Measurements from ENCODE around the gene RILPL2.
"Not testable (repeated sequence)": the region's sequence is repeated elsewhere in the genome, so short reads cannot be mapped to it uniquely, and the experiment has no call there.

RILPL2 gene

DNA sequence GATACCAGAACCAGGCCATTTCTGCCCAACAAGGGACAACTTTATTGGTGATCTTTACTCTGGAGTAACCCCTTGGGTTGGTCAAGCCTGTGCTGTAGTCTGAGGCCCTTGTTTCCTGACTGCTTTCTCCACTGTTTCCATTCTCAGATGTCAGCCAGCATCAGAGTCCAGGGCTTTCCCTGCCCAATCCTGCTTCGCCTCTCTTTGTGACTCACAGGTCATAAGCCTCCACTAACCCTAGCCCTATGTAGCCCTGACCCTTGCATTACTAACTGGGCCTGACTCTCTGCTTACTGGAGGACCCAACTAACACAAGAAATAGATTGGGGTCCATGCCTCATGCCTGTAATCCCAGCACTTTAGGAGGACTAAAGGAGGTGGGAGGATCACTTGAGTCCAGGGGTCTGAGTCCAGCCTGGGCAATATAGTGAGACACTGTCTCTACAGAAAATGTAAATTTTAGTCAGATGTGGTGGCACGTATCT lies 12.8 kb upstream of the RILPL2 start:
- no peak for DNase-seq

DNA sequence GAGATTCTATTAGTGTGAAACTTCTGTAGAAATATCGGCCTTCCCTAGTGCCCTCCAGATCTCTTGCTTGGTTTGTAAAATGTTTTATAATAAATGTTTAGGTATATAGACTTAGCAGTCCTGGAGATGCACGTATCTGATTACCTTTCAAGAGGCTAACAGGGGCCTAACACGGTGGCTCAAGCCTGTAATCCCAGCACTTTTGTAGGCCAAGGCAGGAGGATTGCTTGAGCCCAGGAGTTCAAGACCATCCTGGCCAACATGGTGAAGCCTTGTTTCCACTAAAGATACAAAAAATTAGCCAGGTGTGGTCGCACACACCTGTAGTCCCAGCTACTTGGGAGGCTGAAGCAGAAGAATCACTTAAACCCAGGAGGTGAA lies 9.8 kb upstream of the RILPL2 start:
- no peak for DNase-seq

DNA sequence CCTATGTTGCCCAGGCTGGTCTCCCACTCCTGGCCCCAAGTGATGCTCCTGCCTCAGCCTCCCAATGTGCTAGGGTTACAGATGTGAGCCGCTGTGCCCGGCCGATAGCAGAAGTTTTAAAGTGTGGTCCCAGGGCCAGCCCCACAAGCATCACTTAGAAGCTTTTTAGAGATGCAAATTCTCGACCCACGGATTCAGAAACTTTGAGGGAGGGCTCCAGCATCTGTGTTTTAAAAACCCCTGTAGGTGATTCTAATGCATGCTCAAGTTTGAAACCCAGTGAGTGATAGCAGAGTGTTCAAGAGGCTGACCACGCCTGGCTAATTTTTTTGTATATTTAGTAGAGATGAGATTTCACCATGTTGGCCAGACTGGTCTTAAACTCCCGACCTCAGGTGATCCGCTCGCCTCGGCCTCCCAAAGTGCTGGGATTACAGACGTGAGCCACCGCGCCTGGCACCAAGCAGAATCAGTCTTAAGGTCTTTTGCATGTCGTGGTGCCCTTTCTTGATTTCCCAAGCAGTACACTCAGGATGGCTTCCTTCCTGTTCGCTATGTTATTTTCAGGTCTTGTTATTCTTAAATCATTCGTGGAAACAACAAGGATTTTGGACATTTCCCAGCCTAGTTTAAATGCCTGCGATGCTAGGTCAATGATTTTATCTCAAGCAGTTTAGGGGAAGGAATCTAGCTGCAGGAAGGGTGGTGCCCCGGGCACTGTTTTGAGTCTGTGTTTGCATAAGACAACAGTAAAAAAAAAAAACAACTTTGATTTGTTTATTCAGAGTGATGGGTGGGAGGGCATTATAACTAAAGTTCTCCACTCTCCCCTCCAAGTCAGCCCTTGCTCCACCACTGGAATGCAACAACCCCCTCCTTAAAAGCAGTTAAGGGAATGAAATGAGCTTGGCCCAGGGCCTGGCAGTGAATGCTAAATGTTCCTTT lies 9.2 kb upstream of the RILPL2 start:
- no peak for DNase-seq

DNA sequence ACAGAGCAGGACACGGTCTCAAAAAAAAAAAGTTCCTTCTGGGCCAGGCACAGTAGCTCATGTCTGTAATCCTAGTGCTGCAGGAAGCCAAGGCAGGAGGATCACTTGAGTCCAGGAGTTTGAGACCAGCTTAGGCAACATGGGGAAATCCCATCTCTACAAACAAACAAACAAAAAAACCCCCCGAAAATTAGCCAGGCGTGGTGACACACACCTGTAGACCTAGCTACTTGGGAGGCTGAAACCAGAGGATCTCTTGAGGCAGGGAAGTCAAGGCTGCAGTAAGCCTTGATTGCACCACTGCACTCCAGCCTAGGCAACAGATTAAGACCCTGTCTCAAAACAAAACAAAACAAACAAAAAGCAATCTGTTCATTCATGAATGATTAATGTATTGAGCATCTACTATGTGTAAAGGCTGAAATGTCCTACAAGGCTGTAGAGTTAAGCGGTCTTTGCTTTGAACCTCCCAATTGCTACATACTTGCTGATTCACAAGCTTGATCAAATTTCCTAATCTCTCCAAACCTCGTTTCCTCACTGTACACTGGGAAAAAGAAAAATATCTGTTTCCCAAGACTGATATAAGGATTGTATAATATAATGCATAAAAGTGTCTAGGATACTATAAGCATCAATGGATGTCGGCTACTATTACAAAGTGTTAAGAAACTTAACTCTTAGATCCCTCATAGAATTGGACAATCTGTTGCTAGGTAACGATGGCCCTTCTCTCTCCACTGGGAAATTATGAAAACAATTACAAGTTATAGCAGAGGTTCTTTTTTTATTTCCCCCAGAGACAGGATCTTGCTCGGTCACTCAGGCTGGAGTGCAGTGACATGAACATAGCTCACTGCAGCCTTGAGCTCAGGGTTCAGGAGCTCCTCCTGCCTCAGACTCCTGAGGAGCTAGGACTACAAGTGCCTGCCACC lies 7.9 kb upstream of the RILPL2 start:
- DNase-seq, result no peak

DNA sequence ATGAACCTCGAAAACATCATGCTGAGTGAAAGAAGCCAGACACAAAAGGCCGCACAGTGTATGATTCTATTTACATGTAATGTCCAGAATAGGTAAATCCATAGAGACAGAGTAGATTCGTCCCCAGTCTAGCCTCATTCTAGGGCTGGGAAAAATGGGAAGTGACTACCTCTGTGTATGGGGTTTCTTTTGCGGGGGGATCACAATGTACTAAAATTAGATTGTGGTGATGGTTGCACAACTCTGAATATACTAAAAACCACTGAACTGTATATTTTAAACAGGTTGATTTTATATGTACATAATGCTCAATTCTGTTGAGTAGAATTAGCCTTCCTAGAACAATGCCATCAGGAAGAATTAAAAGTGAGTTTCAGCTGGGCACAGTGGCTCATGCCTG lies 6.3 kb upstream of the RILPL2 start:
- DNase-seq, result no peak

DNA sequence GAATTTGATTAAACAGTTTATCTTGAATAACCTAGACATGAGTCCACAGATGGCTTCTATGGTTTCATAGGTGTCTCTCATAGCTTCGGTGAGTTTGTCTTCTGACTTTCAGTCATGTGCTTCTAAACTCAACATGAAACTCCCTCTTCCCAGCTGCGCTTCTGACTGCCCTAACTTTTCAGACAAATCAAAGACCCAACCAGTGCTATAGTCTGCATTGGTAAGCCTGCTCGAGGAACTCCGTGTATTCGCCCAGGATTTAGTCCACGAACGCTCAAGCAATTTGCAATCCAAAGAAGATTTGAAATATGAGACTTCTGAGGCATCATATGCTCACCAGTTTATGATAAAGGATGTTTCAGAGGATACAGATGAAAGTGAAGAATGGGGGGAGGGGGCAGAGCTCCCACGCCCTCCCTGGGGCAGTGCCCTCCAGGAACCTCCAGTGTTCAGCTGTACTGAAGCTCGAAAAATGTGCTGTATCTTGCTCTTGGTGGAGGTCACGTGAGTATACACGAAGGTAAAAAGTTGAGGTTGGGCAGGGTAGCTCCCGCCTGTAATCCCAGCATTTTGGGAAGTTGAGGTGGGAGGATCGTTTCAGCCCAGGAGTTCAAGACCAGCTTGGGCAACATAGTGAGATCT lies 5.2 kb upstream of the RILPL2 start:
- DNase-seq, result no peak

DNA sequence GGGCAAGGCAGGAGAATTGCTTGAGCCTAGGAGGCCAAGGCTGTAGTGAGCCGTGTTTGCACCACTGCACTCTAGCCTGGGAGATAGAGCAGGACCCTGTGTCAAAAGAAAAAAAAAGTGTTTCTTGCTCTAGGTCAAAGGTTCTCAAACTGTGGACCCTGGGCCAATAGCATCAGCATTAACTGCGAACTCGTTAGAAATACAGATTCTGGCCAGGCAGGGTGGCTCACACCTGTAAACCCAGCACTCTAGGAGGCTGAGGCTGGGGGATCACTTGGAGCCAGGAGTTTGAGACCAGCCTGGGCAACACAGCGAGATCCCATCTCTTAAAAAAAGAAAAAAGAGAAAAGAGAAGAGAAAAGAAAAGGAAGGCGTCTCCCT lies 858 bp downstream of the RILPL2 start:
- no peak for DNase-seq

DNA sequence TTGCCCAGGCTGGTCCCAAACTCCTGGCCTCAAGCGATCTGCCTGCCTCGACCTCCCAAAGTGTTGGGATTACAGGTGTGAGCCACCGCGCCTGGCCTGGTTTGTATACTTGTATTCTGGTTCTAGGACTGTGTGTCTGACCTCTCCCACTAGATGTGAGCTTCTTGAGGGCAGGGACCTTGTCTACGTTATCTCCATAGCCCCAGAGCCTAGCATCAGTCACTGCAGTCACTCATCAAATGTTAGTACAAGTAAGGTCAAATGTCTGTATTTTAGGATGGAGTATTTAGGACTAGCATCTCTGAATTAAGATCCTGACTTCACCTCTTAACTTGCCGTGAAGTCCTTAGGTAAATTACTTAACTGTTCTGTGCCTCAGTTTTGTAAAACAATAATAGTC lies 2.9 kb downstream of the RILPL2 start:
- DNase-seq, result no peak

DNA sequence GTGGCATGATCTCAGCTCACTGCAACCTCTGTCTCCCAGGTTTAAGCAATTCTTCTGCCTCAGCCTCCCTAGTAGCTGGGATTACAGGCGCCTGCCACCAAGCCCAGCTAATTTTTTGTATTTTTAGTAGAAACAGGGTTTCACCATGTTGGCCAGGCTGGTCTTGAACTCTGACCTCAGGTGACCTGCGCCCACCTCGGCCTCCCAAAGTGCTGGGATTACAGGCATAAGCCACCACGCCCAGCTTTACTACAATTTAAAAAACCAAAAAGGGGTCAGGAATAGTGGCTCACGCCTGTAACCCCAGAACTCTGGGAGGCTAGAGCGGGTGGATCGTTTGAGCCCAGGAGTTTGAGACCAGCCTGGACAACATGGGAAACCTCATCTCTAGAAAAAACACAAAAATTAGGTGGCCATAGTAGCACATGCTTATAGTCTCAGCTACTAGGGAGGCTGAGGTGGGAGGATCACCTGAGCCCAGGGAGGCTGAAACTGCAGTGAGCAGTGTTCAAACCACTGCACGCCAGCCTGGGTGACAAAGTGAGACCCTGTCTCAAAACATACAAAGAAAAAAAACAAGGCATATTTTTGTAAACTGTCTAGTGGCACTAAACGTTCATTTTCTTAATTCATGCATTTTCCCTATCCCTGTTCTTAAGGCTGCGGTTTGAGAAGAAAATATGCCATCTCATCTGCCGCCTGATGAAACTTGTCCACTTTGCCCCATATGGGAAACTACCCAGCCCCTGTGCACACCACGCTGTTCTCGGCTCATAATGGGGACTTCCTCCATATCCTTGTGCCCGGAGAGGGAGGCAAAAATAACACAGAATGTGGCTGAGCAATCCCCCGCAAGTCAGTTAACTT lies 4.3 kb downstream of the RILPL2 start:
- peak; percentile 35 for DNase-seq

DNA sequence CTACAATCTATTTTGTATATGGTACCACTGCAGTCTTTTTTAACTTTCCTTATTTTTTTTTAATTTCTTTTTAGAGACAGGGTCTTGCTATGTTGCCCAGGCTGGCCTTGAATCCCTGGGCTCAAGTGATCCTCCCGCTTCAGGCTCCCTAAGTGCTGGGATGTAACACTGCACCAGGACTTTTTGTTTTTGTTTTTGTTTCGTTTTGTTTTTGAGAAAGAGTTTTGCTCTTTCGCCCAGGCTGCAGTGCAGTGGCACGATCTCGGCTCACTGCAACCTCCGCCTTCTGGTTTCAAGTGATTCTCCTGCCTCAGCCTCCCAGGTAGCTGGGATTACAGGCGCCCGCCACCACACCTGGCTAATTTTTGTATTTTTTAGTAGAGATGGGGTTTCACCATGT lies 7.4 kb downstream of the RILPL2 start:
- not testable (repeated sequence) for DNase-seq

DNA sequence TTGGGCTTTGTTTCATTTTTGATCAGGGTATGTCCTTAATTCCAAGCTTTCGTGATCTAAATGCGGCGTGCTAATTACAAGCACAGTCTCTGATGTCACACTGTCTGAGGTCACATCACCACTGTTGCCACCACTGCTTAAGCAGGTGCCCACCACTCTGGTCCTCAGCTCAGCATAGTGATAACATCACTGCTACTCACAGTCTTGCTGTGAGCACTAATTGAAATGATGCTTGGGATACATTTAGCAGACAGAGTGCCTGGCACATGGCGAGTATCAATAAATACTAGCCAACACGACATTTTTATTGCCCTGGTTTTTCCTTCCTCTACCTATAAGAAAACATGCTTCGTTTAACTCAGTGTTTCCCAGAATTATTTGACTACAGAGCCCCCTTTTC lies 7.9 kb downstream of the RILPL2 start:
- no peak for DNase-seq

DNA sequence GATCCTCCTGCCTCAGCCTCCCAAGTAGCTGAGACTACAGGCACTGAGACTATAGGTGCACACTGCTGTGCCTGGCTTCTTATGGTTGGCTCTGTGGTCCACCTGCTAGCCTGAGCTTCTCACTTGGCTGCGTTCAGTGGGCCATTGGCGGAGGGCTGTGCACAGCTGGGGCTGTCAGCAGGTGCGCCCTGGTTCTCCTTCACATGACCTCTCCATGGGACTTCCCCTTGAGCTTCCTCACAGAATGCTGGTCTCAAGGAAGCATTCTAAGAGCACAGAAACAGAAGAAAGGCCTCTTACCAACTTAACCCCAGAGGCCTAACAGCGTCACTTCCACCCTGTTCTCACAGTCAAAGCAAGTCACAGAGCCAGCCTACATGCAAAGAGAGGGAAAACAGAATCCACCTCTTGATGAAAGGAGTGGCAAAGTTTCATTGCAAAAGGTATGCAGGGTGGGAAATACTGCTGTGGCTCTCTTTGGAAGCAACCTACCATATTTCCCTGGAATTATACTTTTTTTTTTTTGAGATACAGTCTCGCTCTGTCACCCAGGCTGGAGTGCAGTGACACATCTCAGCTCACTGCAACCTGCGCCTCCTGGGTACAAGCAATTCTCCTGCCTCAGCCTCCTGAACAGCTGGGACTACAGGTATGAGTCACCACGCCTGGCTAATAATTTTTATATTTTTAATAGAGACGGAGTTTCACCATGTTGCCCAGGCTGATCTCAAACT lies 9.3 kb downstream of the RILPL2 start:
- DNase-seq, result peak; percentile 11

DNA sequence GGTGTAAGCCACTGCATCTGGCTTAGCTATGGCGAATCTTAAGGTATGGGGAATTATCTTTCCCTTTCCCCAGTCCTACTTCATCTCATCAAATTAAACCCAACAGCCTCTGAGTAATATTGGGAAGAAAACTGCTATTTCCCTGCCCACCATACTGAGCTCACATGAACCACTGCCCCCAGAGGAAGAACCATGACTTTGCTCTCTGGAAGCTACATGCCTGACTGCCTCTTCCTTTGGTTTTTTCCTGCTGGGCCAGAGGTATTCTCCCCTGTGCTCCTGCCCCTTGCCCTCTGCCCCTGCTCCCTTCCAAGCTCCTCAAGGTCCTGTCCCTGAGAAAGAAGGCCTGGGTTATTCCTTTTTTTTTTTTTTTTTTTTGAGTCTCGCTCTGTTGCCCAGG lies 15.2 kb downstream of the RILPL2 start:
- no peak for DNase-seq

DNA sequence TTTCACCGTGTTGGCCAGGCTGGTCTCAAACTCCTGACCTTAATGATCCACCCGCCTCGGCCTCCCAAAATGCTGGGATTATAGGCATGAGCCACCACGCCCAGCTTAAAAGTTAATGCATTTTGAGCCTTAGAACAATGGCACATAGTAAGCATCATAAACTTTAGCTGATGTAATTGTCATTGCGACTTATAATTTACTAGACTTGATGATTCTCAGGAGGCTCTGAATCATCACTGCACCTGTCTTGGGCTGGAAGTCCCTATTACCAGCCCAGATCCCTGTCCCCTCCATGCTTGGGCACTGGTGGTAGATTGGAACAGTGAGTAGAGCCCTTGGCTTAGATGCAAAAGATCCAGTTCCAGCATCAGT lies 26.5 kb downstream of the RILPL2 start:
- no peak for DNase-seq

DNA sequence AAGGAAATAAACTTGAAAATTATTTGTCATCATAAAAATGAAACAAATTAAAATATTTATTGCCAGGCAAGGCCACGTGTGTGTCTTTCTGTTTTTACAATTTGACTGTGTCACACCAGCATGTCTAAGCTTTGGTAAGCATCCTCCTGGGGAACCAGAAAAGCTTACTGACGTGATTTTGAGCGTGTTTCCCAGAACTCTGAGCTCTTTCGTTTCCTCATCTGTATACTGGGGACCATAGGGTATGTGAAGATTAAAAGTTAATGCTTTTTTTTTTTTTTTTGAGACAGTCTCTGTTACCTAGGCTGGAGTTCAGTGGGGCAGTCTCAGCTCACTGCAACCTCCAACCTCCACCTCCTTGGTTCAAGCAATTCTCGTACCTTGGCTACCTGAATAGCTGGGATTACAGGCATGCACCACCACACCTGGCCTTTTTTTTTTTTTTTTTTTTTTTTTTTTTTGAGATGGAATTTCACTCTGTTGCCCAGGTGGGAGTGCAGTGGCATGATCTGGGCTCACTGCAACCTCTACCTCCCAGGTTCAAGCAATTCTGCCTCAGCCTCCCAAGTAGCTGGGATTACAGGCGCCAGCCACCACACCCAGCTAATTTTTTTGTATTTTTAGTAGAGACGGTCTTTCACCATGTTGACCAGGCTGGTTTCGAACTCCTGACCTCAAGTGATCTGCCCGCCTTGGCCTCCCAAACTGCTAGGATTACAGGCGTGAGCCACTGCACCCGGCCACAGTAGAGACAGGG lies 27.0 kb downstream of the RILPL2 start:
- DNase-seq, result not testable (repeated sequence)

DNA sequence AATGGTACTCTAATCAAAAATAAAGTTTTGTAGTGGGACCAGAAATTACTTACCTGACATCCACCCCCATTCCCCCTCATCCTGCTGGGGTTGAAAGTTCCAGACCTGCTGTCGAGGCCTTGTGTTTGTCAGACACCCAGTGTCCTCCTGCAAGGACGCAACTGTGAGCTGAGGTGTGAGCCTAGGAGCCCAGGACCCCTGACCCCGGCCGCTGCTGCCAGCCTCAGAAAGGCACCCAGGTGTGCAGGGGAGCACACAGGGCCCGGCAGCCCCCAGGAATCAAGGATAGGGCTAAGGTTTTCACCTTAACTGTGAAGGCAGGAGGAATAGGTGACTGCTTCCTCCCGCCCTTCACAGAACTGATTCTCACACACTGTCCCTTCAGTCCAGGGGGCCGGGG lies 27.9 kb downstream of the RILPL2 start:
- DNase-seq, result not testable (repeated sequence)

DNA sequence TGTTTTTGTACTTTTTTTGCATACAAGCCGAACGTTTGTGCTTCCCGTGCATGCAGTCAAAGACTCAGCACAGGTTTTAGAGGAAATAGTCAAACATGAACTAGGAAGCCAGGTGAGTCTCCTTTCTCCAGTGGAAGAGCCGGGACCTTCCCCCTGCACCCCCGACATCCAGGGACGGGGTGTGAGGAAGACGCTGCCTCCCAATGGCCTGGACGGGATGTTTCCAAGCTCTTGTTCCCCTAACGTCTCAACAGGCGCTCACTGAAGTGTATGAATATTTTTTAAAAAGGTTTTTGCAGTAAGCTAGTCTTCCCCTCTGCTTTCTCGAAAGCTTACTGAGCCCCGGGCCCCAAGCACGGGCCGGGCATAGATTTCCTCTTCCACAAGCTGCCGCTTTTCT lies 28.6 kb downstream of the RILPL2 start:
- not testable (repeated sequence) for DNase-seq

DNA sequence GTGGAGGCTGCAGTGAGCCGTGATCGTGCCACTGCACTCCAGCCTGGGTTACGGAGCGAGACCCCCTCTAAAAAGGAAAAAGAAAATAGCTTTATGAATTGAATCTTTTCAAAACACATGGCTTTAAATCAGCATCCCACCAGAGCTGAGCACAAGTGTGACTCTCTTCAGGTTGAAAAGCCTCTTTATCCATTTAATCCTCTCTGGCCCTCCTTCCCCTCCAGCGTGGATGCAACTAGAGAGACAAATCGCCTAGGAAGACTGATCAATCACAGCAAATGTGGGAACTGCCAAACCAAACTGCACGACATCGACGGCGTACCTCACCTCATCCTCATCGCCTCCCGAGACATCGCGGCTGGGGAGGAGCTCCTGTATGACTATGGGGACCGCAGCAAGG lies 29.2 kb downstream of the RILPL2 start:
- not testable (repeated sequence) for DNase-seq

DNA sequence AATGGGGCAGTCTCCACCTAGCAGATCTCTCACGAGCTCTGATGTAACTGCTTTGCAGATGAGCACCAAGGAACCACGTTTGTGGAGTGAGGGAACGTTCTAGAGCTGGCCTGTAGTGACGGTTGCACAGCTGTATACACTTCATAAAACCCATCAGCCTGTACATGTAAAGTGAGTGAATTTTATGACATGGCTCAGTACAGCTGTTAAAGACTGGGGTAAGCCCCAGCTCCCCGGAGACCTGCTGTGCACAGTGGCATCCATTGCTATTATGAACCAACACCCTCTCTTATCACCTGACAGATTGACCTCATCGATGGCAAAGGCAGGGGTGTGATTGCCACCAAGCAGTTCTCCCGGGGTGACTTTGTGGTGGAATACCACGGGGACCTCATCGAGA lies 31.9 kb downstream of the RILPL2 start:
- no peak for DNase-seq

Data from stimulated activated CD4-positive, alpha-beta T cell treated with anti-CD3 and anti-CD28 coated beads, Interleukin-4, amount 100 ng/mL, for 1 hour (primary cell).